ENCODE results near the gene CCL8.

The CCL8 gene

DNA sequence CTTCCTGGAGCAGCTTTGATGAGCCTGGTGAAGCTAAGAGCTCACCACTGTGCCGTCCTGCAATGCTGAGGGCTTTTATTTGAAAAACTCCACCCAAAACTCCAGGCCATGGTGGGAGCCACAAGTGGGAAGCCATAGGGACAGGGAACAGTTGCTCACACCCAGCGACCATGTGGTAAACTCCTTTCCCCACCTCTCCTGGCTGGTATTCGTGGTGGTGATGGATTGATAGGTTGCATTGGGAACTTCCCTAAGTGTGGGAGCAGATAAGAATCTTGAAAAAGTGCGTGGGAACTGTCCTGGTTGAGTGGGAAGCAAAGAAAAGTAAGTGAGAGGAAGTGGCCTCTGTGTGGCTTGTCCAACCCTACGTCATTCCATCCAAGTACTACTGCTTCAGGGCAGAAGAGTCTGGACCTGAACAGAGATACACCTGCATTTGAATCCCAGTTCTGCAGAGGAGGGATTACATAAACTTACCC is 44.0 kb downstream of the CCL8 start, which contains the start of gene CCL1:
CCL1 (minus strand) TSS at position 51 of the 479 bp plus-strand sequence. CDS start 72 bp downstream, outside the sequence.
- H3K4me3 ChIP-seq (ENCODE audit: low read depth, low read length), result no peak within 1 kb of the TSS
- no peak for DNase-seq (ENCODE audit: low read depth, low spot score)
- ChIA-PET CTCF (interaction anchor here (1.0 to 14.0 kb wide), 12 partner anchors 8 to 193 kb away, joined by 4 to 811 read pairs (median 43); partner anchors contain the start of gene CCL2), POLR2A (no interaction called here)
- TF ChIP-seq CTCF (IDR thresholded peaks at IDR 0.05; ENCODE audit: insufficient read depth, low read length, missing control alignments), result no peak

GRCh38 chr17:34364751-34365150 is 45.5 kb downstream of the CCL8 start:
- DNase-seq (ENCODE audit: low read depth, low spot score), result no peak
- ChIA-PET POLR2A (no interaction called here), CTCF (interaction anchor here (0.6 to 14.0 kb wide), 4 partner anchors 162 to 194 kb away, joined by 3 to 811 read pairs (median 28); no protein-coding TSS in a partner anchor)
- H3K4me3 ChIP-seq (ENCODE audit: low read depth, low read length), result no peak overlapping the region
- no peak for TF ChIP-seq CTCF (IDR thresholded peaks at IDR 0.05; ENCODE audit: insufficient read depth, low read length, missing control alignments)

DNA sequence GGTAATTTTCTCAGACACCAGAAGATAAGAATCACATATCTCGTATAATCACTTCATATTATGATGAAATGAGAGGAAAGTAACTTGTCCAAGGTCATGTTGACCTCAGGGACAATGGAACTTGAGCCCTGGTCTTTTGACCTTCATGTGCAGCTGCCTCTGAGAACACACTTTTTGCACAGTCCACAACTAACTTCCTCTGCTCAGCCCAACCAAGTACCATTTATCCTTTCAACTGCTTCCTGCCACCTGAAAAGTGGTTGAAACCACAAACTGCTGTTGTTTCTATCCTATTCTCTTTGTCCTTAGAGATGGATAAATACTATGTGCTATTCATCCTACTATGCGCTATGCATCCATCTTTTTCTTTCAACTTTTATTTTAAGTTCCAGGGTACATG is 46.1 kb downstream of the CCL8 start:
- TF ChIP-seq CTCF (IDR thresholded peaks at IDR 0.05; ENCODE audit: insufficient read depth, low read length, missing control alignments), result no peak
- ChIA-PET CTCF (interaction anchor here (14.0 kb wide), 1 partner anchor 163 kb away, joined by 811 read pairs; no protein-coding TSS in a partner anchor), POLR2A (no interaction called here)
- H3K4me3 ChIP-seq (ENCODE audit: low read depth, low read length), result no peak overlapping the region
- no peak for DNase-seq (ENCODE audit: low read depth, low spot score)

- no peak for DNase-seq (ENCODE audit: low read depth, low spot score)
- CTCF ChIA-PET, result interaction anchor here (1.2 to 1.4 kb wide), 3 partner anchors 9 to 170 kb away, joined by 3 to 4 read pairs (median 3); no protein-coding TSS in a partner anchor
- H3K4me3 ChIP-seq (ENCODE audit: low read depth, low read length), result no peak overlapping the region
- POLR2A ChIA-PET, result no interaction called here
- no peak for TF ChIP-seq CTCF (IDR thresholded peaks at IDR 0.05; ENCODE audit: insufficient read depth, low read length, missing control alignments)
Observed at GRCh38 chr17:34366010-34366409, 46.8 kb downstream of the CCL8 start.

DNA sequence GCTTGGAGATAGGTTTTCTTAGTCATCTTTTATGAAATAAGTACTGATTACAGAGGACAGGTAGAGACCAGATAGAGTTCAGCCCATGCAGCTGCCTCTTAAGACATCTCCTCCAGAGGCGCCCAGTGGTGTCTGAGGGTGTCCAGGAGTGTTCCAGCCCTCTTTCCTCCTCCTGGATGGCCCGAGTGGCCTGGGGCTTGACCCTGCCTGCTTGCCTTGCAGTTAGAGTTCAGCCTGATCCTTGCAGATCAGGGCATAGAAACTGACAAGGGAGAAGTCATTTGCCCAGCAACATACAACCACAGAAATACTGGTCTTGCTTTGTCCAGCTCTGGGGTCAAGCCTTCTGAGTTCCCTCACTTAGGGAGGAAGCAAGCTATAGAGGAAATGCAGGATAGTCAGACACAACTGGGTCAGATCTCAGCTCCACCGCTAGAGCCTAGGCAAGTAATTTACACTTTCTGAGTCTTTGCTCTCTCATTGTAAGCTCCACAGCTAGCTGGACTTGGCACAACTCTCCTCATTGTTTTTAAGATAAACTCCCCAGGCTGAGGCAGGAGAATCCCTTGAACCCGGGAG is 47.4 kb downstream of the CCL8 start:
- POLR2A ChIA-PET, result no interaction called here

More for the DNA sequence above, 47.4 kb downstream of the CCL8 start:
- DNase-seq (ENCODE audit: low read depth, low spot score), result no peak
- CTCF ChIA-PET, result interaction anchor here (1.2 to 1.4 kb wide), 3 partner anchors 10 to 171 kb away, joined by 3 to 4 read pairs (median 3); no protein-coding TSS in a partner anchor
- TF ChIP-seq CTCF (IDR thresholded peaks at IDR 0.05; ENCODE audit: insufficient read depth, low read length, missing control alignments), result no peak
- no peak overlapping the region for H3K4me3 ChIP-seq (ENCODE audit: low read depth, low read length)
